WI38 (cell line): Measurements from ENCODE around the gene SSRP1.
"Not testable (repeated sequence)": the region's sequence is repeated elsewhere in the genome, so short reads cannot be mapped to it uniquely, and the experiment has no call there.

Source experiments
- H3K4me3 ChIP-seq: 2 replicates; pipeline ENCODE4 v1.5.1; 2011; ENCODE audit warnings: low read depth, mild to moderate bottlenecking, control low read depth, low read length
- TF ChIP-seq, protein P1 (sequence below): IDR thresholded peaks from 2 replicates; pipeline ENCODE4 v1.5.1; 2012; ENCODE audit warnings: low read depth, mild to moderate bottlenecking, control low read depth, low read length

Gene SSRP1

GRCh38 chr11:57303280-57303989, 32.3 kb downstream of the SSRP1 start:
- TF ChIP-seq, protein P1, sequence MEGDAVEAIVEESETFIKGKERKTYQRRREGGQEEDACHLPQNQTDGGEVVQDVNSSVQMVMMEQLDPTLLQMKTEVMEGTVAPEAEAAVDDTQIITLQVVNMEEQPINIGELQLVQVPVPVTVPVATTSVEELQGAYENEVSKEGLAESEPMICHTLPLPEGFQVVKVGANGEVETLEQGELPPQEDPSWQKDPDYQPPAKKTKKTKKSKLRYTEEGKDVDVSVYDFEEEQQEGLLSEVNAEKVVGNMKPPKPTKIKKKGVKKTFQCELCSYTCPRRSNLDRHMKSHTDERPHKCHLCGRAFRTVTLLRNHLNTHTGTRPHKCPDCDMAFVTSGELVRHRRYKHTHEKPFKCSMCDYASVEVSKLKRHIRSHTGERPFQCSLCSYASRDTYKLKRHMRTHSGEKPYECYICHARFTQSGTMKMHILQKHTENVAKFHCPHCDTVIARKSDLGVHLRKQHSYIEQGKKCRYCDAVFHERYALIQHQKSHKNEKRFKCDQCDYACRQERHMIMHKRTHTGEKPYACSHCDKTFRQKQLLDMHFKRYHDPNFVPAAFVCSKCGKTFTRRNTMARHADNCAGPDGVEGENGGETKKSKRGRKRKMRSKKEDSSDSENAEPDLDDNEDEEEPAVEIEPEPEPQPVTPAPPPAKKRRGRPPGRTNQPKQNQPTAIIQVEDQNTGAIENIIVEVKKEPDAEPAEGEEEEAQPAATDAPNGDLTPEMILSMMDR: no peak
- H3K4me3 ChIP-seq: no peak overlapping the region

- TF ChIP-seq, protein P1: no peak
- H3K4me3 ChIP-seq: no peak overlapping the region
These were observed 33.2 kb downstream of the SSRP1 start for GRCh38 chr11:57302489-57302888.

DNA sequence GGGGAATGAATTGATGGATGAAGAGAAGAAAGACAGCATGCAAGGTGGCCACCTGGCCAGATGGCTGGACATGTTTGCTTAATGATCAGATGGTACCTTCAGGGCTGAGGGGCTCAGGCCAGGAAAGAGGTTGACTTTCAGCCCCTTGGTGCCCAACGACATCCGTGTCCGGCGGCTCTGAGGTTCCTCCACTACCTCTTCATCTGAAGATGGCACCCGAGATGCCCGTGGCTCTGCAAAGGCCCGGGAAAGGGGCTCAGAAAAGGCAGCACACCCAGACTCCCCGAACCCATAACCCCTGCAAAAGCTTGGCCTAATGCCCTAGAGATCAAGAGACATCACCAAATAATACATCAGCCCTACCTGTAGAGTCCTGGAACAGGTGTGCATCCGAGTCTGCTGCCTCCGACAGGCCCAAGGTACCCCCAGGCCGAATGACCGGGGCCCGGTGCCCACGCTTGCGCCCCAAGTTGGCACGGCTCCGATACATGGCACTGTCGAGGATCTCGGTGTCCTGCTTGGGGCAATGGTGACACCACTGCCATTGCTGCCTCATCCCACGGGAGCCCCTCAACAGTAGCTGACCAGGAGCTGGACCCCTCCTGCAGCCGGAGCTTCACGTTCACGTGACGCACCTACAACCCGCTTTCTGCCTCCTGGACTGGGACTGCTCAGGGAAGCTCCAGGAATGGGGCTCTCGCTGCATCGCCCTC, 33.8 kb downstream of the SSRP1 start:
- TF ChIP-seq, protein P1: no peak
- no peak overlapping the region for H3K4me3 ChIP-seq

- TF ChIP-seq, protein P1: no peak
- H3K4me3 ChIP-seq: no peak overlapping the region
These were observed 34.9 kb downstream of the SSRP1 start for GRCh38 chr11:57300785-57301184.

- no peak overlapping the region for H3K4me3 ChIP-seq
- TF ChIP-seq, protein P1: no peak
These were observed 36.4 kb downstream of the SSRP1 start for GRCh38 chr11:57299150-57299737.

GRCh38 chr11:57297221-57297620, 38.5 kb downstream of the SSRP1 start:
- no peak overlapping the region for H3K4me3 ChIP-seq
- TF ChIP-seq, protein P1: no peak

GRCh38 chr11:57296205-57296604, 39.5 kb downstream of the SSRP1 start:
- H3K4me3 ChIP-seq: not testable (repeated sequence)
